Osteoblast (primary cell): ENCODE data around the gene RXFP4. TPM values are rescaled to one million over a fixed set of nuclear protein-coding genes. Genes with fewer than 3 reads are reported as not detected.
A peak's percentile ranks its signal among the peaks of the same experiment; 100 is the strongest.

Source experiments
- DNase-seq: peaks from one replicate; pipeline ENCODE4 v3.0.0; 2011; ENCODE audit warnings: low spot score, mixed read lengths; ENCODE audit not compliant: insufficient read length; ENCODE audit errors: missing footprints
- H2AFZ ChIP-seq: 2 replicates; pipeline ENCODE4 v1.6.0; 2011; ENCODE audit warnings: mild to moderate bottlenecking, low read length
- H3K27ac ChIP-seq: 2 replicates; pipeline ENCODE4 v1.5.1; 2011; ENCODE audit warnings: mild to moderate bottlenecking, low read depth, low read length, moderate library complexity
- H3K27me3 ChIP-seq: 2 replicates; pipeline ENCODE4 v1.6.0; 2012; ENCODE audit warnings: mild to moderate bottlenecking, control low read depth, inconsistent platforms, low read length, moderate library complexity; ENCODE audit not compliant: insufficient read depth
- H3K36me3 ChIP-seq: 2 replicates; pipeline ENCODE4 v1.5.1; 2011; ENCODE audit warnings: mild to moderate bottlenecking, low read length, control low read depth, moderate library complexity; ENCODE audit not compliant: insufficient read depth
- H3K4me1 ChIP-seq: 2 replicates; pipeline ENCODE4 v1.5.1; 2011; ENCODE audit warnings: mild to moderate bottlenecking, low read length, control low read depth, moderate library complexity; ENCODE audit not compliant: insufficient read depth
- H3K4me2 ChIP-seq: 2 replicates; pipeline ENCODE4 v1.6.0; 2011; ENCODE audit warnings: mild to moderate bottlenecking, low read length; ENCODE audit not compliant: insufficient read depth
- H3K4me3 ChIP-seq: fragments of 200-600 bp; sonication (generic); 3 replicates; pipeline ENCODE4 v1.5.1; 2012; ENCODE audit warnings: mild to moderate bottlenecking, low read length, inconsistent platforms; ENCODE audit not compliant: insufficient read depth
- H3K79me2 ChIP-seq: 2 replicates; pipeline ENCODE4 v1.6.0; 2012; ENCODE audit warnings: mild to moderate bottlenecking, low read length, control low read depth, inconsistent platforms; ENCODE audit not compliant: insufficient read depth
- H3K9me3 ChIP-seq: 2 replicates; pipeline ENCODE4 v1.5.1; 2011; ENCODE audit warnings: low read depth, low read length, control low read depth
- H4K20me1 ChIP-seq: 2 replicates; pipeline ENCODE4 v1.6.0; 2012; ENCODE audit warnings: mild to moderate bottlenecking, low read length, control low read depth; ENCODE audit not compliant: insufficient read depth
- CTCF ChIP-seq: IDR thresholded peaks from 2 replicates; pipeline ENCODE4 v1.5.1; 2011; ENCODE audit warnings: mild to moderate bottlenecking, low read depth, low read length, moderate library complexity; ENCODE audit errors: extremely low read depth
- total RNA-seq: library from RNA; depleted of rRNA; stranded (reverse); fragments of >200 nt; gene quantifications from 2 replicates; pipeline ENCODE4 v1.2.3, GENCODE V29; 2012

Gene RXFP4
- total RNA-seq, 1 donor: not detected

GRCh38 chr1:155940482-155940992, 901 bp upstream of the RXFP4 start:
- Histone ChIP-seq H3K27me3 (no peaks in the 10 kb centered on the region), H3K36me3 (no peaks in the 10 kb centered on the region), H3K79me2 (no peaks in the 10 kb centered on the region), H4K20me1 (no peaks in the 10 kb centered on the region), H3K4me3 (no peak overlapping the region), H3K27ac (peak overlapping the region; percentile 3), H3K9me3 (no peaks in the 10 kb centered on the region), H3K4me2 (no peak overlapping the region), H2AFZ (peak overlapping the region; percentile 40), H3K4me1 (peaks cover 18% of the 10 kb centered on the region)
- peak; percentile 39 for DNase-seq
- TF ChIP-seq CTCF: no peak

GRCh38 chr1:155941845-155942531, 550 bp downstream of the RXFP4 start:
- Histone ChIP-seq H3K4me3 (no peak overlapping the region), H2AFZ (no peak overlapping the region), H3K27me3 (no peaks in the 10 kb centered on the region), H3K9me3 (no peaks in the 10 kb centered on the region), H3K36me3 (peaks cover 12% of the 10 kb centered on the region), H3K4me2 (no peak overlapping the region), H3K79me2 (no peaks in the 10 kb centered on the region), H4K20me1 (peaks cover 8% of the 10 kb centered on the region), H3K4me1 (peaks cover 18% of the 10 kb centered on the region), H3K27ac (no peak overlapping the region)
- no peak for TF ChIP-seq CTCF
- peak; percentile 62 for DNase-seq

GRCh38 chr1:155942578-155943141, 1.2 kb downstream of the RXFP4 start:
- Histone ChIP-seq H3K4me2 (no peak overlapping the region), H3K27ac (no peak overlapping the region)
- peak; percentile 68 for DNase-seq

More at GRCh38 chr1:155942578-155943141, 1.2 kb downstream of the RXFP4 start:
- Histone ChIP-seq H3K9me3 (no peaks in the 10 kb centered on the region), H4K20me1 (peaks cover 8% of the 10 kb centered on the region), H3K4me1 (peaks cover 18% of the 10 kb centered on the region), H2AFZ (no peak overlapping the region), H3K36me3 (peaks cover 19% of the 10 kb centered on the region), H3K27me3 (no peaks in the 10 kb centered on the region), H3K79me2 (no peaks in the 10 kb centered on the region), H3K4me3 (no peak overlapping the region)
- TF ChIP-seq CTCF: no peak
